ENCODE measurements around the gene CD99.

CD99 gene

DNA sequence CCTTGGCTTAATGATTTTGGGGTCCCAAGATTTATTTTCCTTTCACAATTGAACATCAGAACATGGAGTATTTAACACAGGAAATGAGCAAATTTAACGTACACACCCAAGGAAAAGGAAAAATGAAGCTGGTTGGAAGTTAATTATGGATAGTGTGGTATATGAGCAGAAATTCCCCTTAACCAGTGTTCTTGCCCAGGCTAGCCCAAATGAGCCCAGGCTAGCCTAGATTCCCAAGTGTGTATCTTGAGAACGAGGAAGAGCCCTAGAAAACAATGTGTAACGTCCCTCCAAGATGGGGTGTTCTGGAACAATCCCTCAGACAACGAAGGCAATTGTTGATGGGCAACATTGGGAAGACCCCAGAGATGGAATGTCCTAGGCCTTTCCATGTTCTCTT is 94.4 kb downstream of the CD99 start:
- TF ChIP-seq EZH2phosphoT487 (IDR thresholded peaks at IDR 0.05; ENCODE audit: low read depth): no peak
- TF ChIP-seq, protein P1, sequence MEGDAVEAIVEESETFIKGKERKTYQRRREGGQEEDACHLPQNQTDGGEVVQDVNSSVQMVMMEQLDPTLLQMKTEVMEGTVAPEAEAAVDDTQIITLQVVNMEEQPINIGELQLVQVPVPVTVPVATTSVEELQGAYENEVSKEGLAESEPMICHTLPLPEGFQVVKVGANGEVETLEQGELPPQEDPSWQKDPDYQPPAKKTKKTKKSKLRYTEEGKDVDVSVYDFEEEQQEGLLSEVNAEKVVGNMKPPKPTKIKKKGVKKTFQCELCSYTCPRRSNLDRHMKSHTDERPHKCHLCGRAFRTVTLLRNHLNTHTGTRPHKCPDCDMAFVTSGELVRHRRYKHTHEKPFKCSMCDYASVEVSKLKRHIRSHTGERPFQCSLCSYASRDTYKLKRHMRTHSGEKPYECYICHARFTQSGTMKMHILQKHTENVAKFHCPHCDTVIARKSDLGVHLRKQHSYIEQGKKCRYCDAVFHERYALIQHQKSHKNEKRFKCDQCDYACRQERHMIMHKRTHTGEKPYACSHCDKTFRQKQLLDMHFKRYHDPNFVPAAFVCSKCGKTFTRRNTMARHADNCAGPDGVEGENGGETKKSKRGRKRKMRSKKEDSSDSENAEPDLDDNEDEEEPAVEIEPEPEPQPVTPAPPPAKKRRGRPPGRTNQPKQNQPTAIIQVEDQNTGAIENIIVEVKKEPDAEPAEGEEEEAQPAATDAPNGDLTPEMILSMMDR (IDR thresholded peaks at IDR 0.05; ENCODE audit: low read depth, low read length): no peak
- H3K36me3 ChIP-seq (replicated peaks; ENCODE audit: low read depth, low read length): no peaks in the 10 kb centered on the region

DNA sequence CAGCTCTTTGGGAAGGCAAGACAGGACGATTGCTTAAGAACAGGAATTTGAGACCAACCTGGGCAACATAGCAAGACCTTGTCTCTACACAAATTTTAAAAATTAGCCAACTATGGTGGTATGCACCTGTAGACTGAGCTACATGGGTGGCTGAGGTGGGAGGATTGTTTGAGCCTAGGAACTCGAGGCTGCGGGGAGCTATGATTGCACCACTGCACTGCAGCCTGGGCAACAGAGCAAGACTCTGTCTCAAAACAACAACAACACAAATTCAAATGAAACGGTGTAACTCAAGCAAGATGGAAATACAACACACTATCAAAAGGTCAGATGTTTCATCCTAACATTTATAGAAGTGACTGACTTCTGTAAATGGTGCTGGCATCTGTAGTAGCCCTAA is 97.9 kb downstream of the CD99 start:
- Histone ChIP-seq H3K27ac (ENCODE audit: low read length) (no peak overlapping the region), H4K20me1 (ENCODE audit: insufficient read depth, low read length) (no peaks in the 10 kb centered on the region), H3K4me2 (ENCODE audit: low read length) (no peak overlapping the region), H2AFZ (ENCODE audit: low read depth, low read length) (no peak overlapping the region), H3K9ac (ENCODE audit: low read length) (no peak overlapping the region), H3K36me3 (replicated peaks; ENCODE audit: low read depth, low read length) (no peaks in the 10 kb centered on the region), H3K79me2 (ENCODE audit: low read length) (no peaks in the 10 kb centered on the region), H3K4me3 (ENCODE audit: low read length) (no peak overlapping the region), H3K4me1 (ENCODE audit: low read length) (no peaks in the 10 kb centered on the region), H3K9me3 (ENCODE audit: insufficient read depth, low read length) (no peaks in the 10 kb centered on the region), H3K27me3 (ENCODE audit: low read depth, low read length) (no peaks in the 10 kb centered on the region; the same call in 1 of the 2 replicates)
- TF ChIP-seq, protein P1 (IDR thresholded peaks at IDR 0.05; ENCODE audit: low read depth, low read length): no peak
- no peak for TF ChIP-seq EZH2phosphoT487 (IDR thresholded peaks at IDR 0.05; ENCODE audit: low read depth)

More for the DNA sequence above, 94.4 kb downstream of the CD99 start:
- H3K27me3 ChIP-seq (ENCODE audit: low read depth, low read length): peaks cover 15% of the 10 kb centered on the region
- H3K9ac ChIP-seq (ENCODE audit: low read length): no peak overlapping the region
- H3K9me3 ChIP-seq (ENCODE audit: insufficient read depth, low read length): no peaks in the 10 kb centered on the region
- H2AFZ ChIP-seq (ENCODE audit: low read depth, low read length): no peak overlapping the region
- H3K4me3 ChIP-seq (ENCODE audit: low read length): no peak overlapping the region
- no peaks in the 10 kb centered on the region for H3K79me2 ChIP-seq (ENCODE audit: low read length)
- no peaks in the 10 kb centered on the region for H4K20me1 ChIP-seq (ENCODE audit: insufficient read depth, low read length)
- peaks cover 17% of the 10 kb centered on the region for H3K4me1 ChIP-seq (ENCODE audit: low read length)
- H3K27ac ChIP-seq (ENCODE audit: low read length): no peak overlapping the region
- no peak overlapping the region for H3K4me2 ChIP-seq (ENCODE audit: low read length)

DNA sequence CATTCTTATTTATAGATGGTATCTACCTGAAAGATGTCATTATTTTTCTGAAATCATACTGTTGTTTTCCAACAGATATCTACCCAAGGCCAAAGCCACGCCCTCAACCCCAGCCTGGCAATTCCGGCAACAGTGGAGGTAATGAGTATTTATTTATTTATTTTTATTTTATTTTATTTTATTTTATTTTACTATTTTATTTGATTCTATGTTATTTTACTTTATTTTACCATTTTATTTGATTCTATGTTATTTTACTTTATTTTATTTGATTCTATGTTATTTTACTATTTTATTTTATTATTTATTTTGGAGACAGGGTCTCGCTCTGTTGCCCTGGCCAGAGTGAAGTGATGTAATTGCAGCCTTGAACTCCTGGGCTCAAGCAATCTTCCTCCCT is 98.5 kb downstream of the CD99 start:
- Histone ChIP-seq H3K4me2 (ENCODE audit: low read length) (no peak overlapping the region), H3K9ac (ENCODE audit: low read length) (no peak overlapping the region), H3K79me2 (ENCODE audit: low read length) (no peaks in the 10 kb centered on the region), H3K4me1 (ENCODE audit: low read length) (no peaks in the 10 kb centered on the region), H3K9me3 (ENCODE audit: insufficient read depth, low read length) (no peaks in the 10 kb centered on the region), H3K36me3 (replicated peaks; ENCODE audit: low read depth, low read length) (no peaks in the 10 kb centered on the region), H2AFZ (ENCODE audit: low read depth, low read length) (no peak overlapping the region), H3K4me3 (ENCODE audit: low read length) (no peak overlapping the region), H4K20me1 (ENCODE audit: insufficient read depth, low read length) (no peaks in the 10 kb centered on the region), H3K27ac (ENCODE audit: low read length) (no peak overlapping the region), H3K27me3 (ENCODE audit: low read depth, low read length) (no peaks in the 10 kb centered on the region; the same call in 1 of the 2 replicates)
- TF ChIP-seq, protein P1 (IDR thresholded peaks at IDR 0.05; ENCODE audit: low read depth, low read length): no peak
- TF ChIP-seq EZH2phosphoT487 (IDR thresholded peaks at IDR 0.05; ENCODE audit: low read depth): no peak

Measured in OCI-LY3 (cell line).